Measurements from ENCODE around the gene NEK4. TPM values are rescaled to one million over a fixed set of nuclear protein-coding genes. Genes with fewer than 3 reads are reported as not detected.

Gene NEK4
- total and polyA plus RNA-seq, 2 of the 13 experiments (the other 11 are each of a cell fraction or from before 2014, with no cell fraction given) = 16.5 to 38.0 TPM

GRCh38 chr3:52811452-52812011 is 40.8 kb upstream of the NEK4 start:
- CTCF ChIA-PET (ENCODE audit: low intra/inter-chr PET ratio, low total read pairs) = no interaction called here
- Histone ChIP-seq H3K4me2 (ENCODE audit: low read depth, low read length) (peak overlapping the region; percentile 51), H2AFZ (ENCODE audit: low read length) (no peak overlapping the region), H3K27me3 (ENCODE audit: control insufficient read depth in 1 of 2, insufficient read depth in 2 of 2, low read length in 2 of 2) (no peaks in the 10 kb centered on the region), H3K36me3 (replicated peaks in 1 of 2; ENCODE audit: control insufficient read depth in 1 of 2, insufficient read depth in 2 of 2, low read length in 2 of 2) (peaks cover 0 to 3% of the 10 kb centered on the region in 2 experiments; a peak in 2 of 5 replicates), H3K79me2 (ENCODE audit: insufficient read depth, low read length) (no peaks in the 10 kb centered on the region), H3K4me3 (replicated peaks in 1 of 3; ENCODE audit: insufficient read depth in 1 of 3, low read depth in 2 of 3, low read length in 3 of 3) (peak overlapping the region in 1 of 3 experiments; percentile 31; a peak in 1 of 6 replicates), H3K9me3 (ENCODE audit: low read length) (no peaks in the 10 kb centered on the region), H3K9ac (ENCODE audit: insufficient read depth, low read depth, low read length) (no peak overlapping the region), H3K4me1 (ENCODE audit: insufficient read depth, low read length) (peaks cover 61% of the 10 kb centered on the region), H4K20me1 (ENCODE audit: insufficient read depth, low read length) (no peaks in the 10 kb centered on the region), H3K27ac (ENCODE audit: extremely low read length, insufficient read depth, low read length) (no peak overlapping the region)
- DNase-seq (ENCODE audit: low spot score) = peak; percentile 43
- no TSS peak for BruUV-seq (replicated peaks)
- peak; percentile 83 for FAIRE-seq
- POLR2A ChIA-PET = interaction anchor here (0.7 to 4.4 kb wide), 12 partner anchors 9 to 106 kb away, joined by 3 to 18 read pairs (median 6); partner anchors contain the start of genes GLT8D1, ITIH3, NEK4 and SPCS1
- WGBS (ENCODE audit: low lambda C conversion rate) = 5% methylated on average over 3 of the region's 7 CpGs
- peak; percentile 56 for ATAC-seq
- in situ Hi-C loops (cut with HindIII; ENCODE audit: extremely low pct_ligation_motif_present, low pct_unique_long_range_greater_than_20kb) (no loop called here), intact Hi-C loops (cut with micrococcal nuclease; ENCODE audit: unreplicated experiment) (no loop called here)
- no peak for TF ChIP-seq ZBTB26 (CRISPR knock-in tag; IDR thresholded peaks at IDR 0.05; ENCODE audit: borderline replicate concordance)
- peak; percentile 29; the same call in 1 of the 2 replicates for TF ChIP-seq CEBPB (IDR thresholded peaks at IDR 0.05; ENCODE audit: borderline replicate concordance, low read depth, low read length)
- 0 out of 2 replicates have a peak, but pooled peaks have one; percentile 24 for TF ChIP-seq GABPB1 (CRISPR knock-in tag; IDR thresholded peaks at IDR 0.05)
- TF ChIP-seq SP5 (CRISPR knock-in tag; IDR thresholded peaks at IDR 0.05; ENCODE audit: borderline replicate concordance, low read depth) = peak; percentile 29; the same call in 1 of the 2 replicates
- TF ChIP-seq HNRNPL (IDR thresholded peaks at IDR 0.05; ENCODE audit: low read depth, low read length) = 0 out of 2 replicates have a peak, but pooled peaks have one; percentile 40
- TF ChIP-seq HNF1B (CRISPR knock-in tag; IDR thresholded peaks at IDR 0.05) = peak; percentile 50; the same call in 1 of the 2 replicates
- TF ChIP-seq ZNF788 (CRISPR knock-in tag; IDR thresholded peaks at IDR 0.05; ENCODE audit: borderline replicate concordance) = no peak
- peak; percentile 68; the same call in 1 of the 2 replicates for TF ChIP-seq HNF4G (IDR thresholded peaks at IDR 0.05; ENCODE audit: borderline replicate concordance, low read depth, low read length)
- 0 out of 2 replicates have a peak, but pooled peaks have one; percentile 46 for TF ChIP-seq HNF4G (CRISPR knock-in tag; IDR thresholded peaks at IDR 0.05; ENCODE audit: borderline replicate concordance, low read depth)
- TF ChIP-seq ARID5B (CRISPR knock-in tag; IDR thresholded peaks at IDR 0.05) = 0 out of 2 replicates have a peak, but pooled peaks have one; percentile 18
- no peak for TF ChIP-seq IKZF1 (IDR thresholded peaks at IDR 0.05)
- TF ChIP-seq ZNF770 (CRISPR knock-in tag; IDR thresholded peaks at IDR 0.05) = peak; percentile 95
- TF ChIP-seq ZNF598 (CRISPR knock-in tag; IDR thresholded peaks at IDR 0.05; ENCODE audit: borderline replicate concordance) = no peak
- TF ChIP-seq ZNF3 (CRISPR knock-in tag; IDR thresholded peaks at IDR 0.05) = no peak
- no peak for TF ChIP-seq HDAC1 (CRISPR knock-in tag; IDR thresholded peaks at IDR 0.05)

All from HepG2 (cell line).